NCI-H1417 treated with DMSO at 0.1 percent for 48 hours (cell line): ENCODE measurements around the gene SMU1.

Experiments
- DNase-seq: peaks from one replicate; lab custom pipeline; 2025; lab: John Stamatoyannopoulos, UW

Gene SMU1

DNA sequence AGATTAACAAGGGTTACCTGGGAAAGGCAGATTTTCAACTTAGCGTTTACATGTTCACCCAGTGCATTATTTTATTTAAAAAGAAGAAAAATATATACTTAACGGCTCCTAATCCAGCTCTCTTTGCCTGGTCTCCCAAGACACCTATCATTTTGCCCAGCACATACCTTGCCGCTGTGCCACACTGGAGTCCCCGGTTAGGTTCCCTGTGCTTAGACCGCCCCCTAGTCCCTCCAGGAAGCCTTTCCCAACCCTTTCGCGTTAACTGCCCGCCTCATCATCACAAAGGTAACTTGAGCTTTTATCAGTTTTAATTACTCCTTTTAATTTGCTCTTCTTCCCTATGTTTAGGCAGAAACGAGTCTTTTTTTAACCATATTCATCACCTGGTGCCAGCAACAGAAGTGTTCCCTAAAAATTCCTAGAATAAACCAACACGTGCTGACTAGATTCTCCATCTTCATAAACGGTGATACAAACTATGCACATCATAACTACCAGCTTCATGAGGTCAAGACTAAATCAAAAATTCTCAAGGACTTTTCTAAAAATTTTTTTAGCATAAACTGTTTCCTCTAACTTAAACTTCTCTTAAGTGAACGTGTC, 31.7 kb downstream of the SMU1 start:
- DNase-seq, result no peak

DNA sequence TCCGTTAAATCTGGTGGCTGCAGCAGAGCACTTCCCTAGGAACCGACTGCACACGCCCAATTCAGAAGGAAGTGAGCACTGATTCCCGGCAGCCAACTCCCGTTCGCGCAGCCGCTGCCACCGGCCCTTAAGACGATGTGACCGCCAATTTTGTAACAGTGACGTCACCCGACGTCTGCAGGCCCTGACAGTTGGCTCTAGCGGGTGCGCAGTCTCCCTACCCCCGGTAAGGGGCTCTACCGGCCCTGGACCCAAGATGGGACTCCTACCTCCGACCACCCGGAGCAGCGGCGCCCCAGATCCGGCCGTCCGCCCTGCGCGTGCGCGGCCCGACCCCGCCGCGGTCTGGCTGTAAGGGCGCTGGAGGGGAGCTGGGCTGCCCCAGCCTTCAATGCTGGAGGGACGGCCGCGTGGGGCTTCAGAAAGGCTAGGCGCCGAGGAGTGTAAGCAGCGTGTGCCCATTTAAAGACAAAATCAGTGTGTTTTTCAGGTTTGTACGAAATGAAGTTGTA, 32.3 kb downstream of the SMU1 start:
- DNase-seq, result peak; percentile 46

DNA sequence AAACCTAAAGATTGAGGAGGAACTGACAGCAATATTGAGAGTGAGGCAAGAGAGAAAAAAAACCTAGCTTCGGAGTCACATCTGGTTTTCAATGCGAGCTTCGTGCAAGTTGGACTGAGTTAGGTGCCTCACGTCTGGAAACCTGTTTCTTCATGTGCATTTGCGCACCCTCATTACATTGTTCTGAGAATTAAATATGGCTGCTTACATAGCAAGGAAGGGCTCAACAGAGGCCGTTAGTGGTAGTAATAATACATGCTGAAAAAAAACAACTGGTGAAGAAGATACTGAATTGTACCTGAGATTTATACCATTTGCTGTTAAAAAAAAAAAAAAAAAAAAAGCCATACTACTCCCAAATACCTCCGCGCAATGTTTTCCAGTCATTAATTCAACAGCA, 32.8 kb downstream of the SMU1 start:
- DNase-seq, result no peak

DNA sequence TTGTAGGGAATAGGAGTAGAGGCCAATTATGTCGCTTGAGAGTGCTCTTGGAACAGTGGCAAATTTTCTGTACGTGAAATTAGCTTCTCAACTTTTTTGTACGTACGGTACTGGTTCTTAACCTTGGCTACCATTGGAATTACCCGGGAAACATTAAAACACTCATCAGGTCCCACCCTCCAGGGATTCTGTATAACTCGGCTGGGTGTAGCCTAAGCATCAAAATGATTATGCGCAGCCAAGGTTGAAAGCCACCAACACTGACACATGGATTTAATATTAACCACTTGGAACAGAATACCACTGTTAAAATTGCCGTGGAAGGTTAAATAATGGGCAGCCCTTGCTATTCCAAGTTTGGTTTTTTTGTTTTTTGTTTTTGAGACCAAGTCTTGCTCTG, 34.0 kb downstream of the SMU1 start:
- no peak for DNase-seq

DNA sequence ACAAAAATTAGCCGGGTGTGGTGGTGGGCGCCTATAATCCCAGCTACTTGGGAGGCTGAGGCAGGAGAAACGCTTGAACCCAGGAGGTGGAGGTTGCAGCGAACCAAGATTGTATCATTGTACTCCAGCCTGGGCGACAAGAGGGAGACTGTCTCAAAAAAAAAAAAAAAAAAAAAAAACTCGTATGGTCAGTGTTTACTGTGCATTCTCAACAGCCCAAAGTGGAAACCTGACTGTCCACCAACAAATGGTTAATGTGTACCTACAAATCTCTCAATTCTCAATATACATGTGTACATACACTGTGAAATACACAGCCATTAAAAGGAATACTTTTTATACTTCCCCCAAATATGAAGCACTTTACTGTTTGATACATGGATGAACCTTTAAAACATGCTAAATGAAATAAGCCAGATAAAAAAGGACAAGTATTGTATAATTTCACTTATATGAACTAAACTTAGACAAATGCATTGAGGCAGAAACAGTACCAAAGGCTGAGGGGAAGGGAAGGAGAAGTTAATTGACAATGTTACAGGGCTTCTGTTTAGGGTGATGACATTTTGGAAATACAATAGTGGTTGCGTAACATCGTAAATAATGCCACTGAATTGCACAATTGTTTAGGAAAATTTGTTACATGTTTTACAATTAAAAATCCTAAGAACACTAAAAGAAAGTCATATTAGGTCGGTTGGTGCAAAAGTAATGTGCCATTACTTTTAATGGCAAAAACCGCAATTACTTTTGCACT, 34.9 kb downstream of the SMU1 start:
- DNase-seq, result no peak

DNA sequence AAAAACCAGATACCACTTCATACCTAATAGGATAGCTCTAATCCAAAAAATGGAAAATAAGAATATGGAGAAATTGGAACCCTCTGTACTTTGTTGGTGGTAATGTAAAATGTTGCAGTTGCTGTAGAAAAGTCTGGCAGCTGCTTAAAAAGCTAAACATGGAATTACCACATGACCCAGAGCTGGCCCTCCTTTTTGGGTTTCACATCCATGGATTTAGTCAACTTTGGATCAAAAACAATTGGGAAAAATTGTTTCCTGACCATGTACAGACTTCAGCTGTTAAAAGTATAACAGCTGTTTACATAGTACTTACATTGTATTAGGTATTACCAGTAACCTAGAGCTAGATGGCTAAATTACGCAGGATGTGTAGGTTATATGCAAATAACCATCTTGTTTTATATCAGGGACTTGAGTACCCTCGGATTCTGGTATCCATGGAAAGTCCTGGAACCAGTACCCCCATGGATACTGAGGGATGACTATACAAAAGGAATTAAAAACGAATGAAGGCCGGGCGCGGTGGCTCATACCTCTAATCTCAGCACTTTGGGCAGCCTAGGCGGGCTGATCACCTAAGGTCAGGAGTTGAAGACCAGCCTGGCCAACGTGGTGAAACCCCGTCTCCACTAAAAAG, 35.6 kb downstream of the SMU1 start:
- no peak for DNase-seq

DNA sequence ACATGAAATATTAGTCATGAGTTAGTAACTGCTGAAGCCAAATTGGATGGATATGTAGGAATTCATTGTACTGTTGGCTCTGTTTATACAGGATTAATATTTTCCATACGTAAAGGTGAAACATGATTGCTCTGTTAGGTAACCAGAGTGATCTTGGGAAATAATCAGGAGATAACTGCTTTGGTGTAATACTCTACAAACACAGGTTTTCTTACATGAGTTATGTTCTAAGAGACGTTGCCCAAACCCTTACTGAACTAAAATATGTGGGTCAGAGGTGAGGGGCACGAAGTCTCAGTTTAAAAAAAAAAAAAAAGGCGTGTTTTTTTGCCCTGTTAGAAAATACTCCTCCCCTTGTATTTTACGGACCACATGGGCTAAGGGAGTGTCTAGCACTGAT, 43.6 kb downstream of the SMU1 start:
- no peak for DNase-seq

DNA sequence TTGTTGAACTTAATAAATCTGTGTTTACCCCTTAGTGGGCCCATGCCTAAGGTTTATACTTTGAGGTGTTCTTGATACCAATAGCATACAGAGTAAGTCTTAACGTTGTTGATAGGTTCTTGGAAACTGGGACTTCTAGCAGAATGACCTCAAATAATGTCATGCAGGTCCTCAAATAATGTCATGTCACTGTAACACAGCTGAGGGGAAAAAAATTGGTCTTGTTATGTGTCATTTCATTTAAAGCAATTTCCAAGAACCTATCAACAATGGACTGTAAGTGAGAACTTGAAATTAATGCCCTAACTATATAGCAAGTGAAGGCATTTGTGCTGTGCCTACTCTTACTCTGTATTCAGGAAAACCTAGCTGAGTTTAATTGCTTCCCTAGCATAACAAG, 44.2 kb downstream of the SMU1 start:
- DNase-seq, result no peak

DNA sequence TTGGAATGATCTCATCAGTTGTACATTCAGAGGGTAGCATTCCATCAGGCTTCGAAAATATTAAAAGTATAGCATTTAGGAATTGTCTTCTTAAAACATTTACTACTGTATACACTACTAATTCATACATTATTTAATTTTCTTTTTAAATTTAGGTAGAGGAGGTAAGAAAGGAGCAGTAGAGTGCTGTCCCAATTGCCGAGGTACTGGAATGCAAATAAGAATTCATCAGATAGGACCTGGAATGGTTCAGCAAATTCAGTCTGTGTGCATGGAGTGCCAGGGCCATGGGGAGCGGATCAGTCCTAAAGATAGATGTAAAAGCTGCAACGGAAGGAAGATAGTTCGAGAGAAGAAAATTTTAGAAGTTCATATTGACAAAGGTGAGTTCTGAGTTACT, 46.2 kb downstream of the SMU1 start:
- no peak for DNase-seq

DNA sequence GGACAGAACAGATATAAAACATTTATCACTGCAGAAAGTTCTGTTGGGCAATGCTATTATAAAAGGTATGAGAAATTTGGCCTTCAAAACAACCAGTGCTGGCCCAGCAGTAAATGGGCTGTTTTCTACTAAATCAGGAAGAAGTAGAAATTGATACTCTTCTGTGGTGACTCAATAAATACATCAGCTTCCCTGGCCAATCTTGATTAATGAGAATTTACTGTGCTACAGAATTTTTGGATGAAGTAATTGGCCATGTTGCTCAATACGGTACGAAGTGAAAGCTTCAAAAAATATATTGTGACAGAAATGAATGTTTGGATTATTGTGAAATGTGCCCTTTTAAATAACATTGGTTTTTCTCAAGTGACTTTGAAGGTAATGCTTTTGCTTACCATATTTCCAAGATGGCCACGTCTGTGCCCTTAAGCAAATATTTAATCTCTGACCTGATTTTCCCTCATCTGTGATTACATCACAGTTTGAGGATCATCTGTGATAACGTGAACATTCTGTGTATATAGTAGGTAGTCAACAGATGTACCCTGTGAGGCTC, 47.2 kb downstream of the SMU1 start:
- DNase-seq, result no peak

DNA sequence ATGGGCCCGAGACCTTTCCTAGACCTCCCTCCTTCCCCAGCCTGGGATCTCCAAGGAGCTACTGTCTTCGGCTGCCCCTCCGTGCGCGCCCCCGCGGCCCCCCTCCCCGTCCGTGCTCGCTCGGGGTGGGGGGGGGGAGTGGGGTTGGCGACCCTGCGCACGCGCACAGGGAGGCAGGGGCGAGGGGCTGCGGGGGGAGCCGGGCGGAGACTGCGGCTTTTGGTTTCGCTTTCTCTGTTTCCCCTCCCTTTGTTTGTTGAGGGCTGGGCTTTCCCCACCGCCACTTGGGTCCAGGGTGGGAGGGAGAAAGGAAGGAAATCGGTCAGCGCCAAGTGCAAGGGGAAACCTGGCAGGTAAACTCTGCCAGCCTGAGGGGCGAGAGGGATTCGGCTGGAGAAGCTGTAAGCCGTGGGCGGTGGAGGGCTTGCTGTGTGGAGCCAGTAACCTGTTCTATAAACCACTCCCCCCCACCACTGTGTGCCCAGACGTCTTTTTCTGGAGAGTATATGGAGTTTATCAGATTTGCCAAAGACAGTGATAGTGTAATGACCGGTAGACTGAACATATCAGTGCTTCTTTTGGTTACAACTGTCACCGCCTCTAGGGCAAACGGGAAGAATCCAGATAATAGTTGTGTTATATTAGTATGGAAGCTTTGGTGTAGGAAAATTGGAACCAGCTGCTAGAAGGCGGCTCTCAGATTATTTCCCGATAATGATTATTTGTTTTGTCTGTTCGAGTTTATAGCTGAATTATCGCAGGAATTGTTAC, 50.7 kb downstream of the SMU1 start:
- DNase-seq, result no peak

DNA sequence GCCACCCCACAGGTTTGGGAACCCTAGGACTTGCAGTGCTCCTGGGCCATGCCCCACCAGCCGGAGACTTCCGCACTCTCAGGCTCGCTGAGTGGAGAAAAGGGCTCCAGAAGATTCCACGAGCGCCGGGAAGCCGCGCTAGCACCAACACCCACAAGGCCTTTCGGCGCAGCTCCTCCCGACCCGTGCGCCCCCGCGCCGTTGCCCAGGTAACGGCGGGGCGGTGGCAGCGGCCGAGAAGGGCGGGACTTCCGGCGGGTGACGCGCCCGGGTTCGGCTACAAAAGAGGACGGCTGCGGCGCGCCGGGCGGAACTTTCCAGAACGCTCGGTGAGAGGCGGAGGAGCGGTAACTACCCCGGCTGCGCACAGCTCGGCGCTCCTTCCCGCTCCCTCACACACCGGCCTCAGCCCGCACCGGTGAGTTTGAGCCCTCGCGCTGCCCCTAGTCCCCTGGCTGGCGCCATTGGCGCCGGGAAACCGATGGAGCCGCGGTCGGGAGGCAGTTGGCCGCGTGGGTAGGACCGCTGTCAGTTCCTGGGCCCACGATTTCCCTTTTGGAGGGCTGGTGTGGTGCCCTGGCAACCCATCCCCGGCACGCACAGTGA, 51.4 kb downstream of the SMU1 start, which contains the start of gene DNAJA1:
Gene DNAJA1, plus strand, starts transcription at position 308 of the 606 bp plus-strand sequence. CDS start 1,212 bp downstream, outside the sequence.
- no peak for DNase-seq

DNA sequence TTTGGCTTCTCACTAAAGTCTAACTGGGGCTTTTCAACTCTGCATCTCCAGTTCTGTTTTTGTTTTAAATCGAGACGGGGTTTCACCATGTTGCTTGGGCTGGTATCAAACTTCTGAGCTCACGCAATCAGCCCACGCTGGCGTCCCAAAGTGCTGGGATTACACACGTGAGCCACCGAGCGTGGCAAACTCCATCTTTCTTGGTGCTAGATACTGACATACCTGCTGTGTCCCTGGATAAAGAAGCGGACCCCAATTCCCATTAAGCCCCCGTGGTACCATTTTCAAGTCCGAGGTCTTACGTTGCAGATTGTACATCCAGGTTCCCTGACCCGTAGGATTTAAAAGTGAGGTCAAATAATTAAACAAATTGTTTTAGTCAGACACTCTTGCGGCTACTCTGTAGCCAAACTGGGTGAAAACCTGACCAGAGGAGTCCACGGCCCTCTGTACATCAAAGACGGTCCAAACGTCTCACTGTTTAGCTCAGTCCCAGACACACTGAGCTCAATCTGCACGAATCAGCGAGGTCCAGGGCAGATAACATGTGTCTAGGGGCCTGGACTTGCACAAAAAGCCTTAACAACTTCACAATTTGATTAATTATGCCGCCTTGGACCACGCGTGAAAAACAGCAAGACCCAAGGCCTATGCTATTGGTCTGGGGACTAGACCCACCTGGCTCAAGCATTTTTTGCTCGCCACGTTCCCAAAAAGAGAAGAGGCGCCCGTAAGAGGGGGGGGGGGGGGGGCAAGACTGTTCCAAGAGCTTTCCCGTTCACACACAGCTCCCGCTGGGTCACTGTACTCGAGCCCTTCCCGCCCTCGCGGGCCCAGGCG, 52.1 kb downstream of the SMU1 start:
- no peak for DNase-seq

DNA sequence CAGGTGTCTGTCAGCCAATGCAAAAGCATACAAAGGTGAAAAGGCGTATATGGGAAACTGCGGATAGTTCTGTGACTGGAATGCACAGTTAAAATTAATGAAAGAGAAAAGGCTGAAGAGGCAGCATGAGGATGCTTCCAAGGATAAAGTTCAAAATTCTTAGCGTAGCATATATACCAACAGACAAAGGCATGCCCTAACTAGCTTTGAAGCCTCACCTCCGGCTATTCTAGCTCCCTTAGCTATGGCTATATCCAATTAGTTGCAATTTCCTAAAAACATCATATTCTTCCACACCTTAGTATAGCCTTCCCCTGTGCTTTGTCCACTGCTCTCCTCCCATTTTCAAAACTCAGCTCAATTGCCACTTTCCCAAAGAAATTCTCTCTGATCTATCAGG, 52.8 kb downstream of the SMU1 start:
- DNase-seq, result no peak

DNA sequence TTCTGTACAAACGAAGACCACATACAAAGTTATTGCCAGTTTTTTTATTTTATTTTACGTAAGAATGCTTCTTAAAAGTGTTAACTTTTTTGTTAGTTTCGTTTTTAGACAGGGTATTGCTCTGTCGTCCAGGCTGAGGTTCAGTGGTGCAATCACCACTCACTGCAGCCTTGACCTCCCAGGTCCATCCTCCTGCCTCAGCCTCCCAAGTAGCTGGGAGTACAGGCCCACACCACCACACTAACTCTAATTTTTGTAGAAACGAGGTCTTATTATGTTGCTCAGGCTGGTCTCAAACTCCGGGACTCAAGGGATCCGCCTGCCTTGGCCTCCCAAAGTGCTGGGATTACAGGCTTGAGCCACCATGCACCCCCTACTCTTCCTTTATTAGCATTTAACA, 53.7 kb downstream of the SMU1 start:
- no peak for DNase-seq

DNA sequence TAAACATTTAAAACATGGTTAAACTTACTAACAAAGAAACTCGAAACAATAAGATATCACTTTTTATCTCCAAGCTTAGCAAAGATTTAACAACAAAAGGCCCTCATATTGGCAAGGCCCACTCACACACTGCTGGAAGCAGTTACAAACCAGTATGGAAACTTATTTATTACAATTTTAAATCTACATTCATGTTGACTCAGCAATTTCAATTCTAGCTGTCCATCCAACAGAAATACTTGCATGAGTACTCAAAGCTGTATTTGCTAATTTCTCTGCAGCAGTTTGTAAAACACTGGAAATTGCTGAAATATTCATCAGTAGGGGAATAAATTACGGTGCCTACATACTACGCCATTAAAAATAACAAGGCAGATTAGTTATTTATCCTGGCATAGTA, 54.2 kb downstream of the SMU1 start:
- no peak for DNase-seq

DNA sequence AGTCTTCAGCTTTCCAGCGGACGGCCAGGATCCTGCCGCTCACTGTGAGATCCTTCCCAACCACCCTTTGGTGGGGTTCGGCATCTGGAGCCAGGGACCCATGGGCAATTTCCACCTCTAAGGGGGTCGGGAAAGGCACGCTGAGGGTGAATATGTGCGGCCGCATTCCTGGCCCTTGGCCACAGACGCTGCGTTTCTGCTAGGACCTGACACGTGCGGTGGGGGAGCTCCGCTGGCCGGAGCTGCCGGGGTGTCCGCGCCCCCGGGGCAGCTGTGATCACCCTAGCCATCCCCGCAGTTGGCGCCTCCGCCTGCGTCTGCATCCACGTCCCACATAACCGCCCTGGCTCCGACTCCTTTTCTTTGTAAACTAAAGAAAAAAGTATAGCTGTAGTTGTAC, 56.7 kb downstream of the SMU1 start:
- DNase-seq, result no peak

DNA sequence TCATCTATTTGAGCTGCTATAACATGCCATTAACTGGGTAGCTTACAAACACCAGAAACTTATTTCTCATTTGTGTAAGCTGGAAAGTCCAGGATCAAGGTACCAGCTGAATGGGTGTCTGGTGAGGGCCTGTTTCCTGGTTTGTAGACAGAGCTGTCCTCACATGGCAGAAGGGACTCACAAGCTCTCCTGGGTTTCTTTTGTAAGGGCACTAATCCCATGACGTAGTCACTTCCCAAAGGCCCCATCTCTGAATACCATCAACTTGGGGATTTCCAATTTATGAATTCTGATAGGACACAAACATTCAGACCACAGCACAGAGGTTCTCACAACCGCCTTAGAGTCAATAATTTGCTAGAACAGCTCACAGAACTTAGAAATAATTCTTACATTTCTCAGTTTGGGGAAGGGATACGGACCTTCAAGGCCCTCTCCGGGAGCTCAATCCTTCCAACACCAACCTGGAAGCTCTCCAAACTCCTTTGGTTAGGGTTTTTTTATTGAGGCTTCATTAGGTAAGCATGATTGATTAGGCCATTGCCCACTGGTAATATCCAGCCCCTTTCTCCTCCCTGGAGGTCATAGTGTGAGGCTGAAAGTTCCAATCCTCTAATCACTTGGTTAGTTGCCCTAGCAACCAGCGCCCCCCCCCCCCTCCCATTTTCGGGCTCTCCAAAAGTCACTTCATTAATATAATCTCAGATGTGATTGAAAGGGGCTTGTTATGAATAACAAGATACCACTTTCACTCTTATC, 59.0 kb downstream of the SMU1 start:
- no peak for DNase-seq

DNA sequence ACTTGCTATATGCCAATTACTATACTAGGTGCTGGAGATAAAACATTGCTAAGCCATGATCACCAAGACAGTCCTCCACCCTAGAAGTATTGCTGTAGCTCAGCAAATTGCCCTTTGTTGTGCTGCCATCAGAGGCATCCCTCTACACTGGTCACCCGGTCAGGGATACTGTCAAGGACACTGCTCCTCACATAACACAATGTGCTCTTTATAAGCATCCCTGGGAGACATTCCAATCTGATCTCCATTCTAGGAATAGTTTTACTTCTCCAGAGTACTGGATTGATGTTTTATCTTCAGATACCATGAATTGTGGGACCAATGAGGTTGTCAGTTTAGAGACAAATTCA, 61.8 kb downstream of the SMU1 start:
- DNase-seq, result no peak
